ENCODE results near the gene UPK3BL2.
"Not testable (repeated sequence)": the region's sequence is repeated elsewhere in the genome, so short reads cannot be mapped to it uniquely, and the experiment has no call there.

- not testable (repeated sequence) for TF ChIP-seq POLR2AphosphoS5 (IDR thresholded peaks at IDR 0.05; ENCODE audit: borderline replicate concordance, low read depth, low read length); EZH2 (IDR thresholded peaks at IDR 0.05); FOXP2 (optimal IDR thresholded peaks at IDR 0.05; ENCODE audit: control extremely low read depth, extremely low read length, insufficient read depth)
Measured at GRCh38 chr7:102543596-102543995, at the start of gene UPK3BL2.
